SW480 (cell line): ENCODE data around the gene DBP.
"Not testable (repeated sequence)": the region's sequence is repeated elsewhere in the genome, so short reads cannot be mapped to it uniquely, and the experiment has no call there.

Experiments used
- DNase-seq: peaks from one replicate; pipeline ENCODE4 v3.0.0-alpha.2; 2016; ENCODE audit warnings: low spot score

The DBP gene

GRCh38 chr19:48636859-48637448 is at the start of gene DBP:
TSS of gene DBP (minus strand) at chr19:48637379. CDS start at chr19:48636994, 385 bp downstream.
- DNase-seq = no peak

DNA sequence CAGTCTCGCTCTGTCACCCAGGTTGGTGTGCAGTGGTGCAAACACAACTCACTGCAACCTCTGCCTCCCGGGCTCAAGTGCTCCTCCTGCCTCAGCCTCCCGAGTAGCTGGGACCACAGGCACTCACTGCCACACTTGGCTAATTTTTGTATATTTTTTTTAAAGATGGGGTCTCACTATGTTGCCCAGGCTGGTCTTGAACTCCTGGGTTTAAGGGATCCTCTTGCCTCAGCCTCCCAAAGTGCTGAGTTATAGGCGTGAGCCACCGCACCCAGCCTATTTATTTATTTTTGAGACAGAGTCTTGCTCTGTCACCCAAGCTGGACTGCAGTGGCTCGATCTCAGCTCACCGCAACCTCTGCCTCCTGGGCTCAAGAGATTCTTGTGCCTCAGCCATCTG is 49.5 kb upstream of the DBP start:
- not testable (repeated sequence) for DNase-seq

- DNase-seq = no peak
Measured at GRCh38 chr19:48686088-48686487, 48.9 kb upstream of the DBP start.

GRCh38 chr19:48685583-48685982 is 48.4 kb upstream of the DBP start:
- DNase-seq = peak; percentile 96

DNA sequence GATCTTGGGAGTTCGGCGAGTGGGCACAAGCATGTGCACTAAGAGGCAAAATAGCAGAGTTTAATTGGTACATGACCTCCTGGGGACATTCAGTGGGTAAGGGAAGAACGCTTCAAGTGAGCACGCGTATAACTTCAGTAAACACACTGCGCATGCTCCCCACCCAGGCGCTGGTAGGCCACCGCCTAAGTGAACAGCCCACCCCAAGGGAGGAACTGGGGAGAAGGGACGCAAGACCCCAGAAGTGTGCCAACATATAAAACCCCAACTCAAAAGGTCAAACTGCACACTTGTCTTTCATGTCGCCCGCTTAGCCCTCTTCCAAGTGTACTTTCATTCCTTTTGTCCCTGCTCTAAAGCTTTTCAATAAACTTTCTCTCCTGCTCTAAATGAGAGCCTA is 46.2 kb upstream of the DBP start:
- DNase-seq = no peak

- DNase-seq = peak; percentile 99
Measured at GRCh38 chr19:48681127-48681470, 43.9 kb upstream of the DBP start.

DNA sequence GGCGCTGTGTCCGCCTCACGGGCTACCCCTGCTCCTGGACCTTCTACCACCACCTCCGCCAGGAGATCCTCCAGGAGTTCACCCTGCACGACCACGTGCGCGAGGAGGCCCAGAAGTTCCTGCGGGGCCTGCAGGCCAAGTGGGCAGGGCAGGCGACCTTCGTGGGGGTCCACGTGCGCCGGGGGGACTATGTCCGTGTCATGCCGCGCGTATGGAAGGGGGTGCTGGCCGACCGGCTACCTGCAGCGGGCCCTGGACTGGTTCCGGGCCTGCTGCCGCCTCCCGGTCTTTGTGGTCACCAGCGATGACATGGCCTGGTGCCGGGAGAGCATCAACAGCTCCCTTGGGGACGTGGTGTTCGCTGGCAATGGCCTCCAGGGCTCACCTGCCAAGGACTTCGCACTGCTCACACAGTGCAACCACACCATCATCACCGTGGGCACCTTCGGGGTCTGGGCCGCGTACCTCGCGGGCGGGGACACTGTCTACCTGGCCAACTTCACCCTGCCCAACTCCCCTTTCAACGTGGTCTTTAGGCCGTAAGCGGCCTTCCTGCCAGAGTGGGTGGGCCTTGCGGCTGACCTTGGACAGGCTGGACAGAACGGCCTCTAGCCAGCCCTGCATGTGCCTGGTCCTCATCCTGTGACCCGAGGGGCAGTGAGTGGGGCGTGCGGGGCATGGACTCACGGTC is 43.4 kb upstream of the DBP start:
- peak; percentile 48 for DNase-seq

DNA sequence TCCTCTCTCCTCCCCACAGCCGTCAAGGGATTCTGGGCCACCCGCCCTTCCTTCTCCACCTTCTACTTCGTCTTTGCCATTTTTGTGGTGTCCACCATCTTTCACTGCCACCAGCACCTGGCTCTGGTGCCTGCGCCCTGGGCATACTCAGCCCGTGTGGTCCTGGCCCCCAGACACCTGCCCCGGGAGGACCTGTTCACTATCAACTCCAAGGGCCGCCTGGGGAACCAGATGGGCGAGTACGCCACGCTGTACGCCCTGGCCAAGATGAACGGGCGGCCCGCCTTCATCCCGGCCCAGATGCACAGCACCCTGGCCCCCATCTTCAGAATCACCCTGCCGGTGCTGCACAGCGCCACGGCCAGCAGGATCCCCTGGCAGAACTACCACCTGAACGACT is 42.8 kb upstream of the DBP start:
- not testable (repeated sequence) for DNase-seq

GRCh38 chr19:48678201-48678600 is 41.0 kb upstream of the DBP start:
- no peak for DNase-seq

- peak; percentile 79 for DNase-seq
Measured at GRCh38 chr19:48676887-48677286, 39.7 kb upstream of the DBP start.

- no peak for DNase-seq
Measured at GRCh38 chr19:48676487-48676886, 39.3 kb upstream of the DBP start.

- DNase-seq = peak; percentile 83
Measured at GRCh38 chr19:48674921-48675824, 38.0 kb upstream of the DBP start.

DNA sequence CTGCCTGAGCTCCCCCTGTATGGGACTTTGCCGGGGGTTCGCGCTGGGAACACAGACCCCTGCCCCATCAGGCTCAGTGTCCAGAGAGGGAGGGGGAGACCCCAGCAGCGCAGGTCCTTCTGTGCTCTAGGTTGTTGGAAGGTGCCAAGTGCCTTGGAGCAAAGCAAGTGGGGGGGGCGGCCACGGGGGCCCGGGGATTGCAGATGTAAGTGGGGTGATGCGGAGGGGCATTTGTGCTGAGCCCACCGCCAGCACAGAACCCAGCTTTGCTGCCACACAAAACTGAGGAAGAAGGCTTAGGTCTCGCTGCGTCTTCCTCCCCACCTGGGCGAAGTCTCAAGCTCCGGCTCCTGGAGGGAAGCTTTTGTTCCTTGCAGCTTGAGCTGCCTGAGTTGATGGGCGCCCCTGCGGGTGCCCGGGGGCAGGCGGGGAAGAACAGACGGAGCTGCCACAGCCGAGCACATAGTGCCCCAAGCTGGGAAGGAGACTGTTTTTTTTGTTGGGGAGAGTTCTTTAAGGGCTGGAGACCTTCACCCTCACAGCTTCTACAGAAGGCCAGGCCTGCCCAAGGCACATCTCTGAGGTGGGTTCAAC is 37.1 kb upstream of the DBP start:
- DNase-seq = no peak

DNA sequence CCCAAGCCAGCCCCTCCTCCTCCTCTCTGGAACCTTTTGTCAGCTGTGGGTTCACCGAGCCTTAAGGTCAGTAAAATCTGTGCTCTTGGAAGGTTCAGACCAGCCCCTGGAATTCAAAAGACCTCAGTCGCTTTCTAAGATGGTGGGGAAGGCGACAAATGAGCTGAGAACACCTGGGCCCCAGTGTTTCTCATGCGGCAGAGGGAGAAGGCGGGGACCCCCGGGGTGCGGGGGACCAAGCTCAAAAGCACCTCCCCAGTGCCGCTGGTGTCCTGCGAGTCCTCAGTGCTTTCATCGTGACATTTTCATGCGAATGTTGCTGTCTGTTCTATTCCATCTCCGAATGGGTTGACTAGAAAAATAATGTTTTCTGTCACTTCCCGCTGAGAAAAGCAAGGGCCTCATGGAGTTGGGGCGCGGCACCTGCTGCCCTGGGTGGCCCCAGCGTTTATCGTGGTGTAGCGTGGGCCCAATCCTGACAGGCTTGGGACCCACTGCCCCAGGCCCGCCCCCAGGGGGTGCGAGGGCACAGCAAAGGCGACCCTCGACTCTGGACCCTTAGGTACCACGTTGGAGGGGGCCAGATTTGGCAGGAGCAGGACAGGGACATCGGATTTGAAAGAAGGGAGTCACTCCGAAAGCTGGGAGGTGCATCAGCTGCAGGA is 36.4 kb upstream of the DBP start:
- DNase-seq = no peak

DNA sequence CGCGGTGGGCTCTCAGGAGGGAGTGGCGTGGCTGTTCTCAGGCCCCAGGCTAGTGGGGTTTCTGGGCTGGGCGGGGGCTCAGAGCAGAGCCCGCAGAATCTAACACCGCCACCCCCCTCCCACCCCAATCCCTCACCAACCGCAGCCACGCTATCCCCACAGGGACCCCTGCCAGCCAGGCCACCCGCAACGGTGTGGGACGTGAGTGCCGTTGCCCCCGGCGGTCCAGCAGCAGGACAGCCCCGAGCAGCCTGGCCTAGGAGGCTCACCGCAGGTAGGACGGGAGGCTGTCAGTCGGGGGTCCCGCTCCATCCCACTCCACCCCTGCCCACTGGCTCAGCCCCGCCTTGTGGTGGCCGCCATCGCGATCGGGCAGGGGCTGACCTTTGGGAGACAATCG is 35.8 kb upstream of the DBP start, which contains the start of gene NTN5:
Gene NTN5, minus strand, starts transcription at position 24 of the 400 bp plus-strand sequence. CDS start 2,031 bp downstream, outside the sequence.
- no peak for DNase-seq

GRCh38 chr19:48671446-48671995 is 34.3 kb upstream of the DBP start:
- DNase-seq = no peak

DNA sequence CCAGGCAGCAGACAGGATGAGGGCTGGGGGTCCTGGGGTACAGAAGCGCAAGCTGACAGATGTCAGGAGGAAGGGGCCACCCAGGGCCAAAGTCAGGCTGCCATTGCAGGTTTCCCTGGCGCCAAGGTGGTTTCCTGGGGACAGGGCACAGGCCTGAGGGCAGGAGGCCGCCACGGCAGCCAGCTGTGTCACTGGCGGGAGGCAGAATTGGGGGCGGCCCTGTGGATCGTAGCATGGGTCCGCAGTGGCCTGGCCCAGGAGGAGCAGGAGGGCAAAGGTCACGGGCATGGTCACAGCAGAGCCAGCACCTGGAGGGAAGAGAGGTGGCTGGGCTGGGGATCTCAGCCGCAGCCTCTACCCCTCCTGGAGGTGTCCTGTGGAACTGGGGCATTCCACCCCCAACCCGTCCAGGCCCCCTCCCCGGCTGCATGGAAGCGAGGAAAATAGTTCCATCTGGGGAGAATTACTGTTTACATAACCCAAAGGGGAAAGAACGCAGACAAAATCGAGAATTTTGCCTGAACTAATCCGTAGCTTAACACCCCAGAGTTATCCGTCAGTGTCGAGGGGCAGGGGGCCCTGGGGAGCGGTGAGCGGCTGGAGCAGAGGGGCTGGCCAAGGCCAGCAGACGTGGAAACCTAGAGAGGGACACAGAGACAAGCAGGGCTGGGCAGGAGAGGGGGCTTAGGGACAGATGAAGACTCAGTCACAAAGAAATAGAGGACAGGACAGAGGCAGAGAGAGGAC is 33.7 kb upstream of the DBP start:
- DNase-seq = no peak

DNA sequence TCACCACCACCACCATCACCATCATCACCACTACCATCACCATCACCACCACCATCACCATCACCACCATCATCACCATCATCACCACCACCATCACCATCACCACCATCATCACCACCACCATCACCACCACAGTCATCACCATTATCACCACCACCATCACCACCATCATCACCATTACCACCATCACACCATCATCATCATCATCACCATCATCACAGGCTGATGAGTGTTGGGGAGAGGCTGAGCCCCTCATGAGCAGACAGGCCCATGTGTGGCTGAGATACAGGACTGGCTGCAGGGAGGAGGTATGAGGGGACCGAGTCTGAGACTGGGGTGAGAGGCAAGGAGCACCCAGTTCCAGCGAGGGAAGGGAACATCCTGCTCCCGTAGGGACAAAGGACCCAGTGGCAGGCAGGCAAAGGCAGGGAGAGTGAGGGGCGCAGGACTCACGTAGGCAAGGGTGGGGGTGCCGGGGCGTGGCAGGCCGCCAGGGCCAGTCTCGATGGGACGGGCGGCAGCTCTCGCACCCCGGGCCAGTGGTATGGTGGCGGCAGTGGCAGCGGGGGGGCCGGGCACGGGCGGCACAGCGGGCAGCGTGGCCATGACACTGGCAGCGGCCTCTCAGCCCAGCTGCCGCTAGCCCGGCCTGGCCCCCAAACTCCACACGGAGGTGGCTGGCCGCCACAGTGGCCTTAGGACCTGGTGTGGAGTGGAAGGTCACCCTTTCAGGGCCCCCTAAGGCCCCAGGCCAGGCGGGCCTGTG is 32.9 kb upstream of the DBP start:
- DNase-seq = no peak

DNA sequence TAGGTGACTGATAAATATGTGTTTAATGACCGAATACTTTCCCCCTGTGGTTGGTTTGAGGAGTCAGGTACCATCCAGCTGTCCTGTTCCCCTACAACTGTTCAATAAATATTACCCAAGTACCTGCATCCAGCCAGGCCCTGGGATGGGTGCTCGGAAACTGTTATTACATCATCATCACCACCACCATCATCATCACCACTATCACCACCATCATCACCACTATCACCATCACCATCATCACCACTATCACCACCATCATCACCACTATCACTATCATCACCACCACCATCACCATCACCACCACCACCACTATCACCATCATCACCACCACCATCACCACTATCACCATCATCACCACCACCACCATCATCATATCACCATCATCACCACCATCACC is 31.6 kb upstream of the DBP start:
- no peak for DNase-seq

DNA sequence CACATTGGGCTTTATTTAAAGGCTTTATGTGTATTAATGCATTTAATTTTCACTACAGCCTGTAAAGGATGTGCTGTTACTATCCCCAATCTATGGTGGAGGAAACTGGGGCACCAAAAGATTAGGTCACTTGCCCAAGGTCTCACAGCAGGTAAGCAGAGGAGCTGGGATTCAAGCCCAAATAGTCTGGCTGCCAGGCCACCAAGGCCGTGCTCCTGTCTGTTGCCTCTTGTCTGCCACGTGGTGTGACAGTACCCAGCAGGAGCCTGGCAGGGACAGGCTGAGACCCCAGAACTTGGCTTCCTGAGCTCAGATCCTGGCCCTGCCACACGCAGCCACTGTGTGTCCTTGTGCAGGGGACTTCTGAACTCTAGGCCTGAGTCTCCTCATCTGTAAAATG is 31.2 kb upstream of the DBP start:
- no peak for DNase-seq
